ENCODE measurements around the gene PRR5. TPM values are rescaled to one million over a fixed set of nuclear protein-coding genes. Genes with fewer than 3 reads are reported as not detected.
A peak's percentile ranks its signal among the peaks of the same experiment; 100 is the strongest.

PRR5 gene
- polyA plus RNA-seq, 3 donors: 19.3 to 38.2 (median 35.3) TPM

DNA sequence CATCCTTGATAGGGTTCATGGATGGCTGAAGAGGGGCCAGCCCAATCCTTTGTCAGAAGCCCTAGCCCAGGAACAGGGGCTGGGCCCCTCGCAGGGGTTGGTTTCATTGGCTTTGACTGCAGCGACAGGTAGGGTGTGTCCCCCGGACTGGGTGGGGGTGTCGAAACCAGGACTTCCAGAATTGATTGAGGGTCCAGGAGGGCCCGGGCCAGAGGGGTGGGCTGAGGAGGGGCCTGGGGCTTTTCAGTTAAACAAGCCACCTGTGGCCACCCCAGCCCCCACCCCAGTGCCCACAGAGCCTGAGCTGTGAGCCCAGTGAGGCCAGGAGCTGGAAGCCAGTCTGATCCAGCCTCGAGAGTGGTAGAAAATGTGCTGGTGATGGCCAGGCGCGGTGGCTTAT, 18.1 kb upstream of the PRR5 start:
- DNase-seq (ENCODE audit: extremely low read depth in 1 of 11, low read depth in 9 of 11, low spot score in 4 of 11): no peak

- peak in 7 of 11 donors; percentile 80 to 89 (median 86) for DNase-seq (ENCODE audit: extremely low read depth in 1 of 11, low read depth in 9 of 11, low spot score in 4 of 11)
Observed at GRCh38 chr22:44684506-44685383, 17.3 kb upstream of the PRR5 start.

DNA sequence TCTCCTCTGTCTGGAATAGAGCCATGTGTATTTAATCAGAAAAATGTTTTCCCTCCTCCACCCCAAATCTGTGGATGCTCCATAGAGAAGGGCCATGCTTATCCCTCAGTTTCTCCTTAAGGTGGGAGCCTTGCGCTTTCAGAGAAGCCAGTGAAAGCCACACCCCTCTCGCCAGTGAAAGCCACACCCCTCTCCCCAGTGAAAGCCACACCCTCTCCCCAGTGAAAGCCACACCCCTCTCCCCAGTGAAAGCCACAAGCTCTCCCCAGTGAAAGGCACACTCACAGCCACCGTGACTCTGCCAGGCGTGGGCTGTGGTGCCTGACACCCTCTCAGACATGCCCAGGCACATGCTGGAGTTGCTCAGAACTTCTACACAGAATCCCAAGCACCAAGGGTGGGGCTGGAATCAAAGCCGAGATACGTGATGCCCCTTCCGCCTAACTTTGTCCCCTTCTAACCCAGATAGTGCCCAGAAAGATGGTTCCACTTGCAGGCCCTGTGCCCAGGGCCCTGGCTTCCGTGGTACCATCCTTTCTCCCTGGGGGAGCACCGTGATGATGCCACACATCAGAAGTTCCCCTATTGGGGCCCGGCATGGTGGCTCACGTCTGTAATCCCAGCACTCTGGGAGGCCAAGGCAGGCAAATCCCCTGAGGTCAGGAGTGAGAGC, 16.5 kb upstream of the PRR5 start:
- no peak for DNase-seq (ENCODE audit: extremely low read depth in 1 of 11, low read depth in 9 of 11, low spot score in 4 of 11)

GRCh38 chr22:44686873-44687600, 15.0 kb upstream of the PRR5 start:
- DNase-seq (ENCODE audit: extremely low read depth in 1 of 11, low read depth in 9 of 11, low spot score in 4 of 11): no peak

DNA sequence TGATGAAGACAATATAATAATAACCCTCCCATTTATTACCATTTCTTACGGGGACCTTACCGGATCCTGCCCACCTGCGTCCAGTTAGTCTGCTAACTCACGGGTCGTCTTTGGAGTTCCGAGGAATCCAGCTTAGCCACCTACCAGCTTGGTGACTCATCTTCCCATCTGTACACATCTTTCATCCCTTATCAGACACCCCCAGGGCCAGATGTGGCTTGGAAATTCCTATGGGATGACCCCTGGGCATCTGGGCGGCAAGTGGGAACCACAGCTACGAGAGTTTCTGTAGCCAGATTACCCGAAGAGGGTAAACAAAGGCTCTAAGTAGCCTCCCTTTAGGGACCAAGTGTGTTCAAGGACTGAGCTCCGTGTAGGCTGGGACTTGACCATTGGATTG, 12.8 kb upstream of the PRR5 start:
- no peak for DNase-seq (ENCODE audit: extremely low read depth in 1 of 11, low read depth in 9 of 11, low spot score in 4 of 11)

GRCh38 chr22:44689915-44690524, 12.0 kb upstream of the PRR5 start:
- no peak for DNase-seq (ENCODE audit: extremely low read depth in 1 of 11, low read depth in 9 of 11, low spot score in 4 of 11)

DNA sequence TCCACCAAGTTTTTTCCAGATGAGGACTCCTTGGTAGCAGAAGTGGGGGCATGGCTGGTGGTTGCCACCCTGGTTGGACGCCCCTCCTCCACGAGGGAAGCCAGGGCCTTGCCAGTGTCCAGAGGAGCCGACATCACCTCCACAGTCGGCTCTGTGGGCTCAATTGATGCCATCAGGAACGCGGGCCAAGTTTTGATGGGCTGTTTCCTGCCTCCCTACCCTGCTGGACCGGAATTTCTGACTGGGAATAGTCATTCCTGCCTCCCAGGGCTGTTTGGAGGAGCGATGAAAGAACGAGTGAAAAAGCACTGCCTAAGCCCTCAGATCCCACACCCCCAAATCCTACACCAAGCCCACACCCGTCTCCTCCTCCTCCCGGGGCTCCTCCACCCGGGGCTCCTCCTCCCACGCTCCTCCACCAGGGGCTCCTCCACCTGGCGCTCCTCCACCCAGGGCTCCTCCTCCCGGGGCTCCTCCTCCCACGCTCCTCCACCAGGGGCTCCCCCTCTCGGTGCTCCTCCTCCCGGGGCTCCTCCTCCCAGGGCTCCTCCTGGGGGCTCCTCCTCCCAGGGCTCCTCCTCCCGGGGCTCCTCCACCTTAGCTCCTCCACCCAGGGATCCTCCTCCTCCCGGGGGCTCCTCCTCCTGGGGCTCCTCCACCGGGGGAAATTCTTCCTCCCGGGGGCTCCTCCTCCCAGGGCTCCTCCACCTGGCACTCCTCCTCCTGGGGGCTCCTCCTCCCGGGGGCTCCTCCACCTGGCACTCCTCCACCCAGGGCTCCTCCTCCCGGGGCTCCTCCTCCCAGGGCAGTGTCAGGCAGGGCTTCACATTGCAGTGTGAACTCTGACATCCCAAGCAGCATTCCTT, 10.0 kb upstream of the PRR5 start:
- DNase-seq (ENCODE audit: extremely low read depth in 1 of 11, low read depth in 9 of 11, low spot score in 4 of 11): no peak

GRCh38 chr22:44692662-44693007, 9.4 kb upstream of the PRR5 start:
- DNase-seq (ENCODE audit: extremely low read depth in 1 of 11, low read depth in 9 of 11, low spot score in 4 of 11): no peak

DNA sequence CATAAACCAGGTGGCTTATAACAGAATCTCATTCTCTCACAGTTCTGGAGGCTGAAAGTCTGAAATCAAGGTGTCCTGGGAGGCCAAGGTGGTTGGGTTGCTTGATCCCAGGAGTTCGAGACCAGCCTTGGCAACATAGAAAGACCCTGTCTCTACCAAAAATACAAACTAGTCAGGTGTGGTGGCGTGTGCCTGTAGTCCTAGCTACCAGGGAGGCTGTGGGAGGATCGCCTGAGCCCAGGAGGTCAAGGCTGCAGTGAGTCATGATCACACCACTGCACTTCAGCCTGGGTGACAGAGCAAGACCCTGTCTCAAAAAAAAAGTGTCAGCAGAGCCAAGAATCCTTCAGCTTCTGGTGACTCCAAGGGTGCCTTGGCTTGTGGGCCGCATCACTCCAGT, 8.9 kb upstream of the PRR5 start:
- no peak for DNase-seq (ENCODE audit: extremely low read depth in 1 of 11, low read depth in 9 of 11, low spot score in 4 of 11)

DNA sequence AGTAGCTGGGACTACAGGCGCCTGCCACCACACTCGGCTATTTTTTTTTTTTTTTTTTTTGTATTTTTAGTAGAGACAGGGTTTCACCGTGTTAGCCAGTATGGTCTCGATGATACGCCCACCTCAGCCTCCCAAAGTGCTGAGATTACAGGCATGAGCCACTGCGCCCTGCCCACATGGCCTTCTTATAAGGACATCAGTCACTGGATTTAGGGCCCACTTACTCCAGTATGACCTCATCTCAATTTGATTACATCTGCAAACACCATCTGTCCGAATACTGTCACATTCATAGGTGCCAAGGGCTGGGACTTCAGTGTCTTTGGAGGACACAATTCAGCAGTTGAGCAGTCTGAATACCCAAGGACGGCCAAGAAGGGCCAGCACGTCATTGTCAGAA, 8.2 kb upstream of the PRR5 start:
- no peak for DNase-seq (ENCODE audit: extremely low read depth in 1 of 11, low read depth in 9 of 11, low spot score in 4 of 11)

DNA sequence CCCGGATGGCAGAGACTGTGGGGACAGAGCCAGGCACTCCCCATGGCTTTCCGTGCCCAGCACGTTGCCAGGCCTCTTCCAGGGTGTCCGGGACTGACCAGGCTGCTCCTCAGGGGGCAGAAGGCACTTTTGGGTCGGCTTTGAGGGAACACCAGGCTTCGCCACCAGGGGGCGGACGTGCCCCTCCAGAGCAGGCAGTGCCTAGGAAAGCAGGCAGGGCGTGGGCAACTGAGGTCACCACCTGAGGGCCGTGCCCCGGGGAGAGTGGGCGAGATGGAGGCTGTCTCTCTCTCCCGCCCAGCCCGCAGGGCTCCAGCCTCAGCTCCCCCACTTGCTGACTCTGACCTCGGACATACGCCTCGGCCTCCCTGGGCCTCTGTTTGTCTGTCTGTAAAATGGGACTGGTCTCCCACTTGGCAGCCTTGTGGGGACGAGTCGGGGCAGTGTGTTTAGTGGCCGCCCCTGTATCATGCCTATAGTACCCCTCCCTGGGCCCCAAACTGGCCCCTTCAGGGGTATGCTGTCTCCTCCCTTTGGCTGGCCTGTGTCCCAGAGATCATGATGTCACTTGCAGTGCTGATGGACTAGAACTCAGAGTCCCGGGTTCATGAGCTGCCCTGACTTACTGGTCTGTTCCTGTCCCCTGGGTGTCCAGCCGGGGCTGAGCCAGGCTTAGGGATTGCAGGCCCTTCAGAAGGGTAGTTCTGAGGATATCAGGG, 4.4 kb upstream of the PRR5 start:
- DNase-seq (ENCODE audit: extremely low read depth in 1 of 11, low read depth in 9 of 11, low spot score in 4 of 11): peak in 2 of 11 donors; percentile 60 to 62

- peak in 7 of 11 donors; percentile 53 to 82 (median 65) for DNase-seq (ENCODE audit: extremely low read depth in 1 of 11, low read depth in 9 of 11, low spot score in 4 of 11)
Observed at GRCh38 chr22:44698531-44699421, 3.2 kb upstream of the PRR5 start.

- no peak for DNase-seq (ENCODE audit: extremely low read depth in 1 of 11, low read depth in 9 of 11, low spot score in 4 of 11)
Observed at GRCh38 chr22:44700456-44700855, 1.5 kb upstream of the PRR5 start.

DNA sequence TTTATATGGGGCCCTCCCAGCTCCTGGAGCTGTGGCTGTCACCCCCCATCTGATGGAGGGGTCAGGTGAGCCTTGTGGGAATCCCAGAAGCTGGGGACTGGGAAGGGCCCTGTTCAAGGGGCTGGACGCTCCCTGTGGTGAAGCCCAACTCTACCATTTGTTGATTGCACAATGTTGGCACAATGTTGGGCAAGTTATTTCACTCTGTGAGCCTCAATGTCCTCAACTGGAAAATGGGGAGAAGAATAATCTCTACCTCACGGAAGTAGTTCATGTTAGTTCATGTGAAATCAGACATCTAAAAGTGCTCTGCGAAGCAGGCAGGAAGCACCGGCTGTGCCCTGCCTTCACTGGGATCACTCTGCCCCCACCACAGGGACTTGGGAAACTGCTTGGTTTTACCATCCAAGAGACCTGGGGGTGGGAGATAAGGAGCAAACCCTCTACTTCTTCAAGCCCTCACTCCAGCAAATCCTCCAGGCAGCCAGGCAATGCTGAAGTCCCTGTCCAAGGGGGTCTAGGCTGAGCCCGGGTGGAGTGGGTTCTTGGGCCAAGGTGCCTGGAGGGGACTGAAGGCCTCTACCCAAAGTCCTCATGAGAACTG, 715 bp upstream of the PRR5 start:
- no peak for DNase-seq (ENCODE audit: extremely low read depth in 1 of 11, low read depth in 9 of 11, low spot score in 4 of 11)

- DNase-seq (ENCODE audit: extremely low read depth in 1 of 11, low read depth in 9 of 11, low spot score in 4 of 11): peak in 7 of 11 donors; percentile 58 to 76 (median 67)
Observed at GRCh38 chr22:44702479-44703198, 635 bp downstream of the PRR5 start.

GRCh38 chr22:44703255-44703870, 1.4 kb downstream of the PRR5 start:
- no peak for DNase-seq (ENCODE audit: extremely low read depth in 1 of 11, low read depth in 9 of 11, low spot score in 4 of 11)
